ENCODE results near the gene LILRA1. TPM values are rescaled to one million over a fixed set of nuclear protein-coding genes. Genes with fewer than 3 reads are reported as not detected.

Gene LILRA1
- total and polyA plus RNA-seq, 10 of the 15 experiments (the other 5 are each of a cell fraction or from before 2014, with no cell fraction given) = 0.04 TPM; not detected in 9

GRCh38 chr19:54616057-54616456, 22.6 kb downstream of the LILRA1 start (continued):
- TF ChIP-seq POLR2AphosphoS2 (IDR thresholded peaks at IDR 0.05; ENCODE audit: low read depth, low read length) (no peak), ZBTB11 (CRISPR knock-in tag; IDR thresholded peaks at IDR 0.05) (no peak), MXI1 (IDR thresholded peaks at IDR 0.05; ENCODE audit: low read depth, low read length) (peak; percentile 78), PRDM15 (CRISPR knock-in tag; IDR thresholded peaks at IDR 0.05) (no peak), RELB (IDR thresholded peaks at IDR 0.05; ENCODE audit: low read depth) (no peak), RUNX3 (IDR thresholded peaks at IDR 0.05; ENCODE audit: low read length) (peak; percentile 90), ZNF687 (IDR thresholded peaks at IDR 0.05) (peak; percentile 56; the same call in 1 of the 2 replicates), CTCF (IDR thresholded peaks at IDR 0.05 in 2 of 3, conservative IDR thresholded peaks at IDR 0.05 in 1 of 3; ENCODE audit: control insufficient read depth in 2 of 3, extremely low read depth in 1 of 3, insufficient read depth in 1 of 3, low read depth in 3 of 3, low read length in 3 of 3) (no peak), CHD2 (IDR thresholded peaks at IDR 0.05; ENCODE audit: borderline replicate concordance, low read depth, low read length) (0 out of 2 replicates have a peak, but pooled peaks have one; percentile 23), RAD51 (IDR thresholded peaks at IDR 0.05) (peak; percentile 66), SKIL (IDR thresholded peaks at IDR 0.05; ENCODE audit: low read depth, poor library complexity, severe bottlenecking) (peak; percentile 11)

Data from GM12878 (cell line).